ENCODE results near the gene STK32B. TPM values are rescaled to one million over a fixed set of nuclear protein-coding genes. Genes with fewer than 3 reads are reported as not detected.

STK32B gene
- total and polyA plus RNA-seq, 2 experiments from 2014 or later, result 0.71 to 2.3 TPM

DNA sequence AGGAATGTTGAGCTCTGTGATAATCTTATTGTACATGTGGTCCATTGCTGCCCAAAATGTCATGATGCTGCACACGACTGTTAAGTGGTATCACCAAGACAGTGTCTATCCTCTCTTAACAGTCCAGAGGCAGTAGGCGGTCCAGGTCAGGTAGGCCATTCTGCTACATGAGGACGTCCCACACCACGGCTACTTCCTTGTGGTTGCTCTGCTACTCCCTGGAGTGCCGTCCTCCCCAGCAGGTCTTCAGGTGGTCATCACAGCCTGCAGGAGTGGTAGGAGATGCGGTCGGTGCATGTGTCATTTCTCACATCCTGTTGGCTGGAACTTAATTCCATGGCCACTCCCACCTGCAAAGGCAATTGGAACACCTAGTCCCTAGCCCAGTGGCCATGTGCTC lies 11.5 kb upstream of the STK32B start (continued):
- TF ChIP-seq, protein P1, sequence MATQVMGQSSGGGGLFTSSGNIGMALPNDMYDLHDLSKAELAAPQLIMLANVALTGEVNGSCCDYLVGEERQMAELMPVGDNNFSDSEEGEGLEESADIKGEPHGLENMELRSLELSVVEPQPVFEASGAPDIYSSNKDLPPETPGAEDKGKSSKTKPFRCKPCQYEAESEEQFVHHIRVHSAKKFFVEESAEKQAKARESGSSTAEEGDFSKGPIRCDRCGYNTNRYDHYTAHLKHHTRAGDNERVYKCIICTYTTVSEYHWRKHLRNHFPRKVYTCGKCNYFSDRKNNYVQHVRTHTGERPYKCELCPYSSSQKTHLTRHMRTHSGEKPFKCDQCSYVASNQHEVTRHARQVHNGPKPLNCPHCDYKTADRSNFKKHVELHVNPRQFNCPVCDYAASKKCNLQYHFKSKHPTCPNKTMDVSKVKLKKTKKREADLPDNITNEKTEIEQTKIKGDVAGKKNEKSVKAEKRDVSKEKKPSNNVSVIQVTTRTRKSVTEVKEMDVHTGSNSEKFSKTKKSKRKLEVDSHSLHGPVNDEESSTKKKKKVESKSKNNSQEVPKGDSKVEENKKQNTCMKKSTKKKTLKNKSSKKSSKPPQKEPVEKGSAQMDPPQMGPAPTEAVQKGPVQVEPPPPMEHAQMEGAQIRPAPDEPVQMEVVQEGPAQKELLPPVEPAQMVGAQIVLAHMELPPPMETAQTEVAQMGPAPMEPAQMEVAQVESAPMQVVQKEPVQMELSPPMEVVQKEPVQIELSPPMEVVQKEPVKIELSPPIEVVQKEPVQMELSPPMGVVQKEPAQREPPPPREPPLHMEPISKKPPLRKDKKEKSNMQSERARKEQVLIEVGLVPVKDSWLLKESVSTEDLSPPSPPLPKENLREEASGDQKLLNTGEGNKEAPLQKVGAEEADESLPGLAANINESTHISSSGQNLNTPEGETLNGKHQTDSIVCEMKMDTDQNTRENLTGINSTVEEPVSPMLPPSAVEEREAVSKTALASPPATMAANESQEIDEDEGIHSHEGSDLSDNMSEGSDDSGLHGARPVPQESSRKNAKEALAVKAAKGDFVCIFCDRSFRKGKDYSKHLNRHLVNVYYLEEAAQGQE (IDR thresholded peaks at IDR 0.05; ENCODE audit: unreplicated experiment), result no peak
- TF ChIP-seq ZNF331 (CRISPR knock-in tag; IDR thresholded peaks at IDR 0.05; ENCODE audit: low read depth), result no peak
- TF ChIP-seq STAT1 (IDR thresholded peaks at IDR 0.05; ENCODE audit: unreplicated experiment), result no peak
- TF ChIP-seq, protein P2, sequence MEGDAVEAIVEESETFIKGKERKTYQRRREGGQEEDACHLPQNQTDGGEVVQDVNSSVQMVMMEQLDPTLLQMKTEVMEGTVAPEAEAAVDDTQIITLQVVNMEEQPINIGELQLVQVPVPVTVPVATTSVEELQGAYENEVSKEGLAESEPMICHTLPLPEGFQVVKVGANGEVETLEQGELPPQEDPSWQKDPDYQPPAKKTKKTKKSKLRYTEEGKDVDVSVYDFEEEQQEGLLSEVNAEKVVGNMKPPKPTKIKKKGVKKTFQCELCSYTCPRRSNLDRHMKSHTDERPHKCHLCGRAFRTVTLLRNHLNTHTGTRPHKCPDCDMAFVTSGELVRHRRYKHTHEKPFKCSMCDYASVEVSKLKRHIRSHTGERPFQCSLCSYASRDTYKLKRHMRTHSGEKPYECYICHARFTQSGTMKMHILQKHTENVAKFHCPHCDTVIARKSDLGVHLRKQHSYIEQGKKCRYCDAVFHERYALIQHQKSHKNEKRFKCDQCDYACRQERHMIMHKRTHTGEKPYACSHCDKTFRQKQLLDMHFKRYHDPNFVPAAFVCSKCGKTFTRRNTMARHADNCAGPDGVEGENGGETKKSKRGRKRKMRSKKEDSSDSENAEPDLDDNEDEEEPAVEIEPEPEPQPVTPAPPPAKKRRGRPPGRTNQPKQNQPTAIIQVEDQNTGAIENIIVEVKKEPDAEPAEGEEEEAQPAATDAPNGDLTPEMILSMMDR (conservative IDR thresholded peaks at IDR 0.05; ENCODE audit: low read depth in 2 of 2), result no peak

DNA sequence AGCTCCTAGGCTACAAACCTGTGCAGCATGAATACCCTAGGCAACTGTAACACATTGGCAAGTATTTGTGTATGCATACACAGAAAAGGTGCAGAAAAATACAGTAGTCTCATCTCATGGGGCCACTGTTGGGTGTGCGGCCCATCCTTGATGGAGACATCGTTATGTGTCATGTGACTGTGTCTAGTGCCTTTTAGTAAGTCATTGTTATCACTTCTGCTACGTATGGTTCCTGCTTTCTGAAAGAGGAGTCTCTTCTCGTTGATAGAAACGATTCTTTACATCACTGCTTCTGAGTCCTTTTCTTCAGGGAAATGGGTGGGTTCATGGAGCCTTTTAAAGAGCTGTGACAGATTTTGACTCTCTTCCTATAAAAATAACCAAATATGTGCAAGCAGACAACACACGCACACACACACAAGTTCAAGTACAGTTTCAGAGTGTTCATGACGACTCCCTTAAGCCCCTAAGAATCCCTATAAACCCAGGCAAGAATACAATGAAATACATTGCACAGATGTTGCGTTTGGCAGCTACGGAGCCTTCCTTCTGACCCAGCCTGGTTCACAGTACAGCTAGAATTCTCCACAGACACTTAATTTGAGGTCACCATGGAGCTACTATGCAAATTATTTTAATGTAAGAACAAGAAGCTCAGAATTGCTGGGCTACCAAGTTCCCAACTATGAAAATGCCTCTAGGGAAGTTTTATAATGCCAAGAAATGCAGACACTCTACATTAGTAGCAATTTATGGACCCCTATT lies 10.2 kb upstream of the STK32B start:
- Histone ChIP-seq H3K4me3 (no peak overlapping the region), H3K79me2 (replicated peaks; ENCODE audit: insufficient read depth) (no peaks in the 10 kb centered on the region), H4K20me1 (replicated peaks; ENCODE audit: insufficient read depth) (no peaks in the 10 kb centered on the region), H2AFZ (no peak overlapping the region), H3K27me3 (ENCODE audit: insufficient read depth) (no peaks in the 10 kb centered on the region), H3K36me3 (ENCODE audit: insufficient read depth) (no peaks in the 10 kb centered on the region), H3K4me2 (no peak overlapping the region), H3K27ac (ENCODE audit: low read depth) (no peak overlapping the region), H3K4me1 (ENCODE audit: insufficient read depth) (no peaks in the 10 kb centered on the region), H3F3A (replicated peaks; ENCODE audit: low read depth) (no peaks in the 10 kb centered on the region), H3K9me2 (ENCODE audit: insufficient read depth) (peaks cover 8% of the 10 kb centered on the region)
- Mint-ChIP-seq H3K27me3 (ENCODE audit: insufficient read depth, low read depth, poor library complexity) (peaks cover 1% of the 10 kb centered on the region), H3K27ac (no peak overlapping the region), H3K4me3 (no peak overlapping the region), H3K9me3 (no peaks in the 10 kb centered on the region; the same call in 2 of the 3 replicates), H3K4me1 (peaks cover 3% of the 10 kb centered on the region; the same call in 2 of the 3 replicates), H3K36me3 (ENCODE audit: low read depth) (no peaks in the 10 kb centered on the region)
- ATAC-seq (no peak), DNase-seq (ENCODE audit: low spot score) (no peak)
- no peak for TF ChIP-seq ZNF114 (CRISPR knock-in tag; IDR thresholded peaks at IDR 0.05)
- TF ChIP-seq, protein P2 (conservative IDR thresholded peaks at IDR 0.05; ENCODE audit: low read depth in 2 of 2), result no peak
- no peak for TF ChIP-seq EZH2 (IDR thresholded peaks at IDR 0.05; ENCODE audit: low read depth, unreplicated experiment)
- TF ChIP-seq, protein P1 (IDR thresholded peaks at IDR 0.05; ENCODE audit: unreplicated experiment), result no peak
